Adipose tissue (tissue), 3 donors: ENCODE data around the gene KRTAP5-10. TPM values are rescaled to one million over a fixed set of nuclear protein-coding genes. Genes with fewer than 3 reads are reported as not detected.
"Not testable (repeated sequence)": the region's sequence is repeated elsewhere in the genome, so short reads cannot be mapped to it uniquely, and the experiment has no call there.

Source experiments
- H3K27ac ChIP-seq: one replicate; pipeline ENCODE4 v1.5.1; 2013; ENCODE audit warnings: low read depth, low read length
- WGBS, 3 donors: extraction: QIAGEN DNeasy Blood & Tissue Kit; methylation state at CpG; one replicate each; pipeline ENCODE4 v1.1.7; 2013; 5-methylcytosine and 5-hydroxymethylcytosine counted together
- polyA plus RNA-seq, 3 donors: library from polyadenylated mRNA; stranded (reverse); fragments of 200-250 nt; gene quantifications; one replicate each; pipeline ENCODE4 v1.2.3, GENCODE V29; 2013
- donor health status: healthy with polysubstance abuse.
- donor health status: Bipolar disorder and iron deficiency.
- donor health status: healthy.

The KRTAP5-10 gene
- polyA plus RNA-seq, 3 donors = not detected

- WGBS, 3 donors = 58 to 65% (median 63%) methylated on average over 11 of the region's 11 CpGs
- H3K27ac ChIP-seq = not testable (repeated sequence)
Observed at GRCh38 chr11:71588822-71589545, 23.6 kb downstream of the KRTAP5-10 start.

GRCh38 chr11:71589546-71589920 is 24.2 kb downstream of the KRTAP5-10 start:
- not testable (repeated sequence) for H3K27ac ChIP-seq
- WGBS, 3 donors = 43 to 76% (median 74%) methylated on average over 7 to 8 of the region's 8 CpGs

DNA sequence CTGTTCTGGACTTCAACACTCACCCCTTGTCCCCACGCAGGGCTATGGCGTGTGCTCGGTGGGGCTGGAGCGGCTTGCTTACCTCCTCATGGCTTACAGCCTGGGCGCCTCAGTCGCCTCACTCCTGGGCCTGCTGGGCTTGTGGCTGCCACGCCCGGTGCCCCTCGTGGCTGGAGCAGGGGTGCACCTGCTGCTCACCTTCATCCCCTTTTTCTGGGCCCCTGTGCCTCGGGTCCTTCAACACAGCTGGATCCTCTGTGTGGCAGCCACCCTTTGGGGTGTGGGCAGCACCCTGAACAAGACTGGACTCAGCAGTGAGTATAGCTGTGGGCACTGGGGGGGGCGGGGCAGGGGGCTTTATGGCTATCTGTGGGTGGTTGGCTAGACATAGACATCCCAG is 37.9 kb downstream of the KRTAP5-10 start:
- H3K27ac ChIP-seq = not testable (repeated sequence)
- WGBS, 3 donors = 72 to 79% (median 76%) methylated on average over 11 of the region's 11 CpGs

DNA sequence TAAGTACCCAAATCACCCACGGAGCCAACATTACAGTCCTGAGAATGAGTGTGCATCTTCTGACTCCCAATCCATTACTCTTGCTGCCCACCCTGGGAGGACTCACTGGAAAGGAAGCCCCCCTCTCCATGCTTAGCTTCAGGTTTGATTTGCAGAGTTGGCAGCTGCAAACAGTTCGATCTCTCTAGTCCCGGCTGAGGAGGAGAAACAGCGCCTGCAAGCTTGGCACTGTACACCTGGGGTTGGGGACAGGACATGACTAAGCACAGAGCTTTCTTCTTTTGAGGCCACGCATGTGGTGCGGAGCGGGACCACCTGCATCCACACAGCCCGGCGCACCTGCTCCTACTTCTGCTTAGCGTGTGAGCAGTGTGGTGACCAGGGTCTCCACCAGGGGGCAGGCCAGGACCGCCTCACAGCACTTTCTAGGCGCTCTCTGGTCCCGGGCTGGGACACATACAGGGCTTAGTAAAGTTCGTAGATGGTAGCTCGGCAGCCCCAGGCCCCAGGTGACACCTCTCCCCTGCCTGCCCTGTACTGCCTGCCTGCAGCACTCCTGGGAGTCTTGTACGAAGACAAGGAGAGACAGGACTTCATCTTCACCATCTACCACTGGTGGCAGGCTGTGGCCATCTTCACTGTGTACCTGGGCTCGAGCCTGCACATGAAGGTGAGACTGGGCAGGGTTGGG is 39.6 kb downstream of the KRTAP5-10 start:
- not testable (repeated sequence) for H3K27ac ChIP-seq
- WGBS, 3 donors = 15 to 16% (median 15%) methylated on average over 12 to 14 of the region's 17 CpGs

GRCh38 chr11:71606853-71607519 is 41.6 kb downstream of the KRTAP5-10 start:
- 8 to 13% (median 10%) methylated on average over 31 to 48 of the region's 48 CpGs for WGBS, 3 donors
- H3K27ac ChIP-seq = not testable (repeated sequence)

DNA sequence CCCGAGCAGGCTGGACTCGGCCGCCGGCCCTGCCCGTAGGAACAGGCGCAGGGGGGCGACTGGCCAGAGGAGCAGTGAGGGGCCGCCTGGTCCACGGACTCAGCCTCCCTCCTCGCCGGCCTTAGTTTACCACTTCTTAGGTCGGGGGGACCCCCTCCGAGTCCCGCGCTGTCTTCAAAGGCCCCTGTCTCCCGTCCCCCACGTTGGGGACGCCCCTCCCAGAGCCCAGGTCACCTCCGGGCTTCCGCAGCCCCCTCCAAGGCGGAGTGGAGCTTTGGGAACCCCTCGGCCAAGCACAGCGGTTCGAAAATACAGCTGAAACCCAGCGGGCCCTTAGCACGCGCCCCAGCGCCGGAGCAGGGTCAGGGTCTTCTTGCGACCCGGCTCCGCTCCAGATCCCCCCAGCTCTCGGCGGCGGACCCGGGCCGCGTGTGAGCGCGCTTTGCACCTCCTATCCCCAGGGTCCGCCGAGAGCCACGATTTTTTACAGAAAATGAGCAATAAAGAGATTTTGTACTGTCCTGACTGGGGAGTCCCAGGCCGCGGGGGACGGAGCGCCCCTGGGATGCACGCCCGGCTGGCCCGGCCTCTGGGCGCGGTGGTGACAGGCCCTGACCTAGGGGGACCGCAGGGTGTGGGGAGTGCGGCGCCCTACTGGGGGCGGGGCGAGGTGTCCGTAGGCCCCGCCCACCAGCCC is 42.3 kb downstream of the KRTAP5-10 start:
- H3K27ac ChIP-seq = not testable (repeated sequence)
- 2 to 3% (median 2%) methylated on average over 46 to 52 of the region's 59 CpGs for WGBS, 3 donors

DNA sequence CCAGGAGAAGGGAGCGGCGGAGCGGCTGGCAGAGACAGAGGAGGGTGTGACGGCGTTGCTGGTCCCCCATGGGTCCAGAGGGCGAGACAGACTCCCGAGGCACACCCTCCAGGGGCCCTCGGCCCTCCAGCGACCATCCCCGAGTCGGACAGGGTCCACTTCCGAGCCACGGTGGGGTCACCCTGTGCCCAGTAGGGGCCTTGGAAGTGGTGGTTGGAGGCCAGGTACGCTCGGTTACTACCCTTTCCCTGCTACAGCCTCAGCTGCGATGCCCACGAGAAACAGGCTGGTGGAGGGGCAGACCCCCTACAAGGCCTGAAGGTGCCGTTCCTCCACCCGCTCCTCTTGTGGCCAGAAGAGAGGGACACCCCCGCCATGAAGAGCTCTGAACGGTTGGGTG is 42.9 kb downstream of the KRTAP5-10 start:
- H3K27ac ChIP-seq = not testable (repeated sequence)
- 11 to 20% (median 19%) methylated on average over 9 to 12 of the region's 21 CpGs for WGBS, 3 donors

GRCh38 chr11:71611218-71611910 is 46.0 kb downstream of the KRTAP5-10 start:
- not testable (repeated sequence) for H3K27ac ChIP-seq
- 48 to 78% (median 76%) methylated on average over 21 of the region's 21 CpGs for WGBS, 3 donors

GRCh38 chr11:71613931-71614330 is 48.6 kb downstream of the KRTAP5-10 start:
- not testable (repeated sequence) for H3K27ac ChIP-seq
- WGBS, 3 donors = 49 to 84% (median 83%) methylated on average over 6 to 7 of the region's 7 CpGs

DNA sequence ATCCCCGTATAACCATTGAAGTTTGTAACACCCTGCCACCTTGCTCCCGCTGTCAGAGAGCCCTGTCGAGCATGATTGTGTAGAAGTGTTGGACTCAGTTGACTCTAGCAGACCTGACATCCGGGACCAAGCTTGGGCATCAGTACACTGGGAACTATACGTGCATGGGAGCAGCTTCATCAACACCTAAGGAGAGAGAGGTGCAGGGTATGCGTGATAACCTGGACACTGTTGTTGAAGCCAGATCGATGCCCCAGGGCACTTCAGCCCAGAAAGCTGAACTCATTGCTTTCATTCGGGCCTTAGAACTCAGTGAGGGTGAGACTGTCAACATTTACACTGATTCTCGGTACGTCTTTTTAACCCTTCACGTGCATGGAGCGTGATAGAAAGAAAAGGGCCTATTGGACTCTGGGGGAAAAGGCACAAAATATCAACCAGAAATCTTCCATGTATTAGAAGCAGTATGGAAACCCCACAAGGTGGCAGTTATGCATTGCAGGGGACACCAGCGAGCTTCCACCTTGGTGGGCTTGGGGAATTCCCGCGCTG is 49.1 kb downstream of the KRTAP5-10 start:
- H3K27ac ChIP-seq = not testable (repeated sequence)
- 50 to 61% (median 57%) methylated on average over 15 of the region's 15 CpGs for WGBS, 3 donors

DNA sequence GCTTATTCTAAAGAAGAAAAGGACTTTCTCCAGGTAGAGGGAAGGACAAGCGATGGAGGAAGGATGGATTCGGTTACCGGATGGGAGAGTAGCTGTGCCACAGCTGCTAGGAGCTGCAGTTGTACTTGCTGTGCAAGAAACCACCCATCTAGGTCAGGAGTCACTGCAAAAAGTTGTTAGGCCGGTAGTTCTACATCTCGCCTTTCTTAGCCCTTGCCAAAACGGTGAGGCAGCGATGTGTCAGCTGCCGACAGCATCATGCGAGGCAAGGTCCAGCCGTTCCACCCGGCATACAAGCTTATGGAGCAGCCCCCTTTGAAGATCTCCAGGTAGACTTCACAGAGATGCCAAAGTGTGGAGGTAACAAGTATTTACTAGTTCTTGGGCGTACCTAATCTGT is 49.6 kb downstream of the KRTAP5-10 start:
- H3K27ac ChIP-seq = not testable (repeated sequence)
- WGBS, 3 donors = 56 to 76% (median 72%) methylated on average over 12 of the region's 12 CpGs

Other genes starting within 250 kb of the KRTAP5-10 start
- gene DHCR7, start 117.2 kb upstream of the KRTAP5-10 start, polyA plus RNA-seq = 10 to 100 TPM; 12.9 to 31.4 (median 15.5) TPM
- gene NADSYN1, start 112.4 kb upstream of the KRTAP5-10 start, polyA plus RNA-seq = 10 to 100 TPM; 30.6 to 40.6 (median 35.9) TPM
- under 1 TPM in 1 of 3 donors, not detected in 2; 0.03 TPM for gene KRTAP5-7, start 38.3 kb upstream of the KRTAP5-10 start, polyA plus RNA-seq
- not detected for gene KRTAP5-8, start 27.5 kb upstream of the KRTAP5-10 start, polyA plus RNA-seq
- gene KRTAP5-9, start 17.1 kb upstream of the KRTAP5-10 start, polyA plus RNA-seq = not detected
- gene KRTAP5-11, start 17.3 kb downstream of the KRTAP5-10 start, polyA plus RNA-seq = not detected